ENCODE results near the gene LRRC75A.

DNA sequence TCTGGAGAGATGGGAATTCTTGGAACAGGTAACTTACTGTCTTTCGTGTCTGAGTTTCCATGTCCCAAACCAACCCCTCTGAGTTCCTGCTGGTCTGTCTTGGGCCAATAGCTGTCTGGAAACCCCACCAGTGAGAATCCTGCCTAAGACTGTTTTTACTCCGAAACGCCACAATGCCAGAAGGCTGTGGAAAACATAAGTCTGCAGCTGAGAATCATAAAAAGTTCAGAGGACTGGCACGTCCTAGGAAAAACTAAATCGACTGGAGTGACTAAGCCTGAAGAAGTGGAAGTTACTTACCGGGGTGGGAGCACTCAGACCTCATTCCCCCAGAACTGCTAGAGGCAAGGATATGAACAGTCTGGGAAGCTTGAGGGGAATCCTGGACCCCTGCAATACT, 13.3 kb downstream of the LRRC75A start:
- TF ChIP-seq, protein P1, sequence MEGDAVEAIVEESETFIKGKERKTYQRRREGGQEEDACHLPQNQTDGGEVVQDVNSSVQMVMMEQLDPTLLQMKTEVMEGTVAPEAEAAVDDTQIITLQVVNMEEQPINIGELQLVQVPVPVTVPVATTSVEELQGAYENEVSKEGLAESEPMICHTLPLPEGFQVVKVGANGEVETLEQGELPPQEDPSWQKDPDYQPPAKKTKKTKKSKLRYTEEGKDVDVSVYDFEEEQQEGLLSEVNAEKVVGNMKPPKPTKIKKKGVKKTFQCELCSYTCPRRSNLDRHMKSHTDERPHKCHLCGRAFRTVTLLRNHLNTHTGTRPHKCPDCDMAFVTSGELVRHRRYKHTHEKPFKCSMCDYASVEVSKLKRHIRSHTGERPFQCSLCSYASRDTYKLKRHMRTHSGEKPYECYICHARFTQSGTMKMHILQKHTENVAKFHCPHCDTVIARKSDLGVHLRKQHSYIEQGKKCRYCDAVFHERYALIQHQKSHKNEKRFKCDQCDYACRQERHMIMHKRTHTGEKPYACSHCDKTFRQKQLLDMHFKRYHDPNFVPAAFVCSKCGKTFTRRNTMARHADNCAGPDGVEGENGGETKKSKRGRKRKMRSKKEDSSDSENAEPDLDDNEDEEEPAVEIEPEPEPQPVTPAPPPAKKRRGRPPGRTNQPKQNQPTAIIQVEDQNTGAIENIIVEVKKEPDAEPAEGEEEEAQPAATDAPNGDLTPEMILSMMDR (conservative IDR thresholded peaks at IDR 0.05; ENCODE audit: low read depth, low read length), result no peak
- no peak for TF ChIP-seq EZH2 (IDR thresholded peaks at IDR 0.05; ENCODE audit: borderline replicate concordance, low read depth, low read length, poor library complexity, severe bottlenecking)

Measured in A673 (cell line).